CD8-positive, alpha-beta memory T cell (primary cell): ENCODE data around the gene RERE. TPM values are rescaled to one million over a fixed set of nuclear protein-coding genes. Genes with fewer than 3 reads are reported as not detected.
"Not testable (repeated sequence)": the region's sequence is repeated elsewhere in the genome, so short reads cannot be mapped to it uniquely, and the experiment has no call there.

ENCODE experiments used
- CTCF ChIA-PET: fragments of 350-600 bp; sonication (Branson Sonifier 250); formaldehyde crosslinking; loops from one replicate; lab custom pipeline; 2021; ENCODE audit warnings: antibody characterized with exemption; lab: Charles Lee
- POLR2A ChIA-PET: fragments of 350-600 bp; sonication (Branson Sonifier 250); formaldehyde crosslinking; loops from one replicate; lab custom pipeline; 2021; ENCODE audit warnings: antibody characterized with exemption; lab: Charles Lee
- DNase-seq, 5 donors: peaks; one replicate each; pipeline versions ENCODE4 v3.0.0 to v3.0.0-alpha.2; 2020 to 2022; ENCODE audit warnings: mixed read lengths in 1 of 5
- H3K27ac ChIP-seq: one replicate; pipeline ENCODE4 v1.7.0; 2013; ENCODE audit warnings: low read depth, mild to moderate bottlenecking, low read length, moderate library complexity
- H3K27me3 ChIP-seq: 2 replicates; pipeline ENCODE4 v1.7.0; 2013; ENCODE audit warnings: low read length, mild to moderate bottlenecking; ENCODE audit not compliant: insufficient read depth, poor library complexity, severe bottlenecking
- H3K36me3 ChIP-seq: 2 replicates; pipeline ENCODE4 v1.7.0; 2013; ENCODE audit warnings: mild to moderate bottlenecking, low read length, moderate library complexity; ENCODE audit not compliant: insufficient read depth
- H3K4me1 ChIP-seq: 2 replicates; pipeline ENCODE4 v1.7.0; 2013; ENCODE audit warnings: mild to moderate bottlenecking, low read length, moderate library complexity; ENCODE audit not compliant: insufficient read depth
- H3K4me3 ChIP-seq: 2 replicates; pipeline ENCODE4 v1.7.0; 2013; ENCODE audit warnings: mild to moderate bottlenecking, low read length
- H3K9me3 ChIP-seq: 2 replicates; pipeline ENCODE4 v1.7.0; 2013; ENCODE audit warnings: mild to moderate bottlenecking, low read length
- H3K27ac Mint-ChIP-seq, 8 donors: one replicate each; pipeline ENCODE4 v1.8.0; 2020 to 2021; ENCODE audit warnings: mixed read lengths in 8 of 8, mild to moderate bottlenecking in 6 of 8, inconsistent platforms in 3 of 8, moderate library complexity in 3 of 8
- H3K27me3 Mint-ChIP-seq, 2 donors: one replicate each; pipeline ENCODE4 v1.8.0; 2020 to 2021; ENCODE audit warnings: mixed read lengths in 2 of 2, mild to moderate bottlenecking in 1 of 2, moderate library complexity in 1 of 2
- H3K36me3 Mint-ChIP-seq, 3 donors: one replicate each; pipeline ENCODE4 v1.8.0; 2020 to 2021; ENCODE audit warnings: mixed read lengths in 3 of 3, inconsistent platforms in 1 of 3, mild to moderate bottlenecking in 1 of 3
- H3K4me1 Mint-ChIP-seq, 3 donors: one replicate each; pipeline ENCODE4 v1.8.0; 2020 to 2021; ENCODE audit warnings: mixed read lengths in 3 of 3, inconsistent platforms in 1 of 3, mild to moderate bottlenecking in 1 of 3
- H3K4me3 Mint-ChIP-seq, 7 donors: one replicate each; pipeline ENCODE4 v1.8.0; 2020 to 2021; ENCODE audit warnings: mixed read lengths in 7 of 7, mild to moderate bottlenecking in 6 of 7, moderate library complexity in 4 of 7, inconsistent platforms in 2 of 7
- H3K9me3 Mint-ChIP-seq, 5 donors: one replicate each; pipeline ENCODE4 v1.8.0; 2020 to 2022; ENCODE audit warnings: mixed read lengths in 5 of 5, mild to moderate bottlenecking in 3 of 5, moderate library complexity in 2 of 5, inconsistent platforms in 1 of 5
- polyA plus RNA-seq: library from polyadenylated mRNA; unstranded; fragments of 300-500 nt; fragmentation: Illumina TruSeq; gene quantifications from one replicate; pipeline ENCODE4 v1.2.3, GENCODE V29; 2021
- total RNA-seq, 2 experiments: library from RNA; stranded (reverse); gene quantifications; one replicate each; pipeline ENCODE4 v1.2.3, GENCODE V29; 2021

RERE gene
- total and polyA plus RNA-seq, 3 experiments from 2014 or later = 10.9 to 39.2 (median 37.9) TPM

- H3K36me3 Mint-ChIP-seq = peaks cover 0 to 10% (median 2%) of the 10 kb centered on the region in 3 donors
- H3K4me3 ChIP-seq = no peak overlapping the region
- no peak for DNase-seq
- no peaks in the 10 kb centered on the region for H3K27me3 ChIP-seq
- no peaks in the 10 kb centered on the region for H3K9me3 ChIP-seq
- no peaks in the 10 kb centered on the region for H3K27me3 Mint-ChIP-seq
- H3K27ac ChIP-seq = no peak overlapping the region
- peaks cover 9 to 16% (median 9%) of the 10 kb centered on the region in 3 donors for H3K4me1 Mint-ChIP-seq
- no peak overlapping the region for H3K4me3 Mint-ChIP-seq
- peaks cover 19% of the 10 kb centered on the region for H3K4me1 ChIP-seq
- H3K27ac Mint-ChIP-seq = no peak overlapping the region
- ChIA-PET CTCF (no interaction called here), POLR2A (no interaction called here)
- H3K9me3 Mint-ChIP-seq = no peaks in the 10 kb centered on the region
- H3K36me3 ChIP-seq = no peaks in the 10 kb centered on the region
These were observed 360.4 kb downstream of the RERE start for GRCh38 chr1:8456991-8457390.

DNA sequence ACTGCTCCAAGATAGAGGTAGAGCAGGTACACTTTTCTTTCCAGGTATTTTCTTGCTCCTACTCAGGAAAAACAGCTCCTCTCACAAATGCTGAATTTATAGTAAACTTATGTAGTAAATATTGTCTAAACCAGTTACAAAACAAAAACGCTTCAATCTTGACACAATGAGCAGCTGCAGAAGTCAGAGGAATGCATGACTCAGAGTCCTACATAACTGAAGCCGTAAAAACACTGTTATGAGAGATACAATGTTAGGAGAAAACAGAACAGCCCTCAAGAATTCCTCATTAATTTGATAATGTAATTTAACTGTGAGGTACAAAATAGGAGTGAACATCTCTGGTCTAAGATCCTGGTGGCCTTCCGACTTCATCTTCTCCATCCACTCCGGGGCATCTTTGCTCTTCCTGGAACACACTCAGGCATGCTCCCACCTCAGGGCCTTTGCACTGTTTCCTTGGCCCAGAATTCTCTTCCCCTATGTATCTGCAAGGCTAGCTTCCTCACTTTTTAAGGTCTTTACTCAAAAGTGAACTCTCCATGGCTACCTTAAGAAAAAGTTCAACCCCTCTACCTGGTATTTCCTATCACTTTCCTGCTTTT lies 361.0 kb downstream of the RERE start:
- Histone ChIP-seq H3K4me1 (peaks cover 15% of the 10 kb centered on the region), H3K36me3 (no peaks in the 10 kb centered on the region), H3K27ac (no peak overlapping the region), H3K27me3 (no peaks in the 10 kb centered on the region), H3K9me3 (no peaks in the 10 kb centered on the region), H3K4me3 (no peak overlapping the region)
- no peak overlapping the region for H3K27ac Mint-ChIP-seq
- H3K36me3 Mint-ChIP-seq = peaks cover 0 to 10% (median 2%) of the 10 kb centered on the region in 3 donors
- H3K4me1 Mint-ChIP-seq = peaks cover 6 to 14% (median 9%) of the 10 kb centered on the region in 3 donors
- no peak for DNase-seq
- no peak overlapping the region for H3K4me3 Mint-ChIP-seq
- POLR2A ChIA-PET = no interaction called here
- CTCF ChIA-PET = no interaction called here
- H3K9me3 Mint-ChIP-seq = no peaks in the 10 kb centered on the region
- H3K27me3 Mint-ChIP-seq = no peaks in the 10 kb centered on the region

- ChIA-PET POLR2A (no interaction called here), CTCF (no interaction called here)
- Histone ChIP-seq H3K4me1 (peaks cover 9% of the 10 kb centered on the region), H3K4me3 (no peak overlapping the region), H3K27me3 (no peaks in the 10 kb centered on the region), H3K9me3 (no peaks in the 10 kb centered on the region), H3K27ac (no peak overlapping the region), H3K36me3 (no peaks in the 10 kb centered on the region)
- no peak for DNase-seq
- Mint-ChIP-seq H3K36me3 (peaks cover 0 to 10% (median 0%) of the 10 kb centered on the region in 3 donors), H3K4me3 (no peak overlapping the region), H3K27me3 (no peaks in the 10 kb centered on the region), H3K4me1 (peaks cover 5 to 13% (median 9%) of the 10 kb centered on the region in 3 donors), H3K9me3 (no peaks in the 10 kb centered on the region), H3K27ac (peak overlapping the region in 1 of 8 donors; percentile 38)
These were observed 361.6 kb downstream of the RERE start for GRCh38 chr1:8455700-8456307.

DNA sequence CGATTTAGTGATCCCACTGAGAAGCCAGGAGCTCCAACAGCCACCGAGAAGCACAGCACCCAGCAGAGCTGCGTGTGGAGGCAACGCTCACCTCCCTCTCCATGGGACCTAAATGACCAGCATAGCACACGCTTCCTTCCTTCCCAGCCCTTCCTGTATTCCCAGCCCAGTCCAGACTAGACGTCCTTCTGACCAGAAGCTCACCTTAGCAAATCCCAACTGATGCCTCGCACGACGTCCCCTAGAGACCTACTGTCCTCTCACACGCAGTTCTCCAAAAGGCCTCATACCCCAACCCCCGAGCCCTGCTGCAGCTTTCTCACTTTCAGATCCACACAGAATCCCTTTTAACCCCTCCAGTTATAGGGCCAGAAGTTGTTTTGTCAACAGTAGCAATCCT lies 367.1 kb downstream of the RERE start:
- Mint-ChIP-seq H3K27me3 (no peaks in the 10 kb centered on the region), H3K4me3 (no peak overlapping the region), H3K4me1 (peaks cover 11 to 12% (median 12%) of the 10 kb centered on the region in 3 donors), H3K27ac (no peak overlapping the region), H3K9me3 (no peaks in the 10 kb centered on the region), H3K36me3 (peaks cover 6 to 16% (median 13%) of the 10 kb centered on the region in 3 donors)
- Histone ChIP-seq H3K36me3 (no peaks in the 10 kb centered on the region), H3K27ac (no peak overlapping the region), H3K9me3 (no peaks in the 10 kb centered on the region), H3K4me3 (no peak overlapping the region), H3K4me1 (peaks cover 16% of the 10 kb centered on the region), H3K27me3 (no peaks in the 10 kb centered on the region)
- DNase-seq = no peak
- POLR2A ChIA-PET = no interaction called here
- CTCF ChIA-PET = no interaction called here

- ChIA-PET CTCF (no interaction called here), POLR2A (no interaction called here)
- Mint-ChIP-seq H3K27me3 (no peaks in the 10 kb centered on the region), H3K4me3 (no peak overlapping the region), H3K27ac (peak overlapping the region in 1 of 8 donors; percentile 45), H3K36me3 (peaks cover 6 to 15% (median 13%) of the 10 kb centered on the region in 3 donors), H3K9me3 (no peaks in the 10 kb centered on the region), H3K4me1 (peaks cover 11 to 12% (median 12%) of the 10 kb centered on the region in 3 donors)
- H3K36me3 ChIP-seq = no peaks in the 10 kb centered on the region
- H3K27me3 ChIP-seq = no peaks in the 10 kb centered on the region
- H3K4me1 ChIP-seq = peaks cover 16% of the 10 kb centered on the region
- DNase-seq = no peak
- no peaks in the 10 kb centered on the region for H3K9me3 ChIP-seq
- no peak overlapping the region for H3K27ac ChIP-seq
- peak overlapping the region; percentile 25 for H3K4me3 ChIP-seq
These were observed 368.4 kb downstream of the RERE start for GRCh38 chr1:8448911-8449661.

DNA sequence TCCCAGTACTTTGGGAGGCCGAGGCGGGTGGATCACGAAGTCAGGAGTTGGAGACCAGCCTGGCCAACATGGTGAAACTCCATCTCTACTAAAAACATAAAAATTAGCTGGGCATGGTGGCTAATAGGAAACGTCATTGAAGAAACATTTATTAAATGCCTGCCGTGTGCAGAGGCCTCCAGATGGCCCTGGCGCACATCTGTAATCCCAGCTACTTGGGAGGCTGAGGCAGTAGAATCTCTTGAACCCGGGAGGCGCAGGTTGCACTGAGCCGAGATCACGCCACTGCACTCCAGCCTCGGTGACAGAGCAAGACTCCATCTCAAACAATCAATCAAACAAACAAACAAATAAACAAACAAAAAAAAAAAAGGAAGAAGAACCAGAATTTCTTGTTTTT lies 368.9 kb downstream of the RERE start:
- CTCF ChIA-PET, H3K27ac ChIP-seq, H3K4me3 Mint-ChIP-seq, H3K36me3 ChIP-seq, H3K9me3 ChIP-seq, H3K27me3 Mint-ChIP-seq, H3K9me3 Mint-ChIP-seq, H3K27me3 ChIP-seq, POLR2A ChIA-PET, DNase-seq: not testable (repeated sequence)
- peak overlapping the region; percentile 25 for H3K4me3 ChIP-seq
- H3K36me3 Mint-ChIP-seq = peaks cover 6 to 13% (median 11%) of the 10 kb centered on the region in 3 donors
- peaks cover 16% of the 10 kb centered on the region for H3K4me1 ChIP-seq
- peaks cover 11 to 12% (median 12%) of the 10 kb centered on the region in 3 donors for H3K4me1 Mint-ChIP-seq
- peak overlapping the region in 1 of 8 donors; percentile 45 for H3K27ac Mint-ChIP-seq

- peaks cover 6 to 16% (median 13%) of the 10 kb centered on the region in 3 donors for H3K36me3 Mint-ChIP-seq
These were observed 369.8 kb downstream of the RERE start for GRCh38 chr1:8447616-8448150.

GRCh38 chr1:8446119-8446518 lies 371.3 kb downstream of the RERE start:
- H3K27me3 Mint-ChIP-seq, H3K9me3 ChIP-seq, CTCF ChIA-PET, POLR2A ChIA-PET, H3K9me3 Mint-ChIP-seq, H3K4me3 ChIP-seq, H3K27me3 ChIP-seq, H3K4me3 Mint-ChIP-seq, H3K27ac ChIP-seq, DNase-seq, H3K36me3 ChIP-seq: not testable (repeated sequence)
- peak overlapping the region in 1 of 8 donors; percentile 56 for H3K27ac Mint-ChIP-seq
- peaks cover 16% of the 10 kb centered on the region for H3K4me1 ChIP-seq
- peaks cover 6 to 20% (median 15%) of the 10 kb centered on the region in 3 donors for H3K36me3 Mint-ChIP-seq
- H3K4me1 Mint-ChIP-seq = peaks cover 11 to 12% (median 12%) of the 10 kb centered on the region in 3 donors

More at GRCh38 chr1:8447616-8448150, 369.8 kb downstream of the RERE start:
- DNase-seq = no peak
- Mint-ChIP-seq H3K4me3 (no peak overlapping the region), H3K4me1 (peaks cover 11 to 12% (median 12%) of the 10 kb centered on the region in 3 donors), H3K9me3 (peaks cover 0 to under 1% (median 0%) of the 10 kb centered on the region in 5 donors), H3K27ac (no peak overlapping the region), H3K27me3 (no peaks in the 10 kb centered on the region)
- no peaks in the 10 kb centered on the region for H3K9me3 ChIP-seq
- peaks cover 16% of the 10 kb centered on the region for H3K4me1 ChIP-seq
- H3K4me3 ChIP-seq = no peak overlapping the region
- H3K36me3 ChIP-seq = no peaks in the 10 kb centered on the region
- POLR2A ChIA-PET = no interaction called here
- no peaks in the 10 kb centered on the region for H3K27me3 ChIP-seq
- no peak overlapping the region for H3K27ac ChIP-seq
- CTCF ChIA-PET = no interaction called here
